Body of pancreas (tissue), 4 donors: ENCODE results near the gene DAPK1.

Experiments used
- CTCF ChIP-seq, 7 experiments: fragments of 450-650 bp in 4 of 7; fragments of 200-600 bp in 3 of 7; sonication (generic) in 3 of 7; IDR thresholded peaks; one replicate each; pipeline ENCODE4 v1.5.1; 2016 to 2019; ENCODE audit warnings: antibody characterized with exemption in 7 of 7
- POLR2A ChIP-seq, 3 donors: fragments of 450-650 bp; IDR thresholded peaks; one replicate each; pipeline ENCODE4 v1.6.1; 2016; ENCODE audit warnings: antibody characterized with exemption in 3 of 3, mild to moderate bottlenecking in 2 of 3

- no peak for TF ChIP-seq CTCF (IDR thresholded peaks at IDR 0.05)
- no peak for TF ChIP-seq POLR2A (IDR thresholded peaks at IDR 0.05)
Measured at GRCh38 chr9:87711857-87712800, 214.5 kb downstream of the DAPK1 start.
